HL-60 (cell line): ENCODE measurements around the gene SESN2.

Experiments
- DNase-seq, 2 experiments: peaks; one replicate each; pipeline ENCODE4 v3.0.0-alpha.2; 2010 to 2020; ENCODE audit warnings: low read depth in 1 of 2, low spot score in 1 of 2
- H3K27ac ChIP-seq: fragments of 250-450 bp; sonication (Bioruptor Pico); replicated peaks from 2 replicates; pipeline ENCODE4 v1.5.1; 2020; ENCODE audit warnings: mild to moderate bottlenecking, moderate library complexity
- H3K27me3 ChIP-seq: fragments of 250-450 bp; sonication (Bioruptor Pico); 2 replicates; pipeline ENCODE4 v1.5.1; 2021; ENCODE audit warnings: mild to moderate bottlenecking, moderate library complexity; ENCODE audit not compliant: insufficient read depth, poor library complexity, severe bottlenecking
- H3K4me3 ChIP-seq: replicated peaks from 2 replicates; pipeline ENCODE4 v1.5.1; 2011; ENCODE audit warnings: mild to moderate bottlenecking, control low read depth, low read length; ENCODE audit not compliant: insufficient read depth
- GABPA ChIP-seq: IDR thresholded peaks from 2 replicates; pipeline ENCODE4 v1.6.1; 2012; ENCODE audit warnings: low read depth
- POLR2AphosphoS5 ChIP-seq: IDR thresholded peaks from 2 replicates; pipeline ENCODE4 v1.6.1; 2012; ENCODE audit warnings: low read depth
- REST ChIP-seq: IDR thresholded peaks from 2 replicates; pipeline ENCODE4 v1.6.1; 2012; ENCODE audit warnings: low read depth; ENCODE audit not compliant: insufficient replicate concordance
- SPI1 ChIP-seq: IDR thresholded peaks from 2 replicates; pipeline ENCODE4 v1.6.1; 2012; ENCODE audit warnings: low read depth, mild to moderate bottlenecking, borderline replicate concordance
- TF ChIP-seq, protein P1 (sequence below): IDR thresholded peaks from one replicate; pipeline ENCODE4 v1.5.1; 2011; ENCODE audit warnings: low read length, control low read depth, inconsistent platforms; ENCODE audit not compliant: insufficient read depth

SESN2 gene

GRCh38 chr1:28301368-28302174 is 42.3 kb downstream of the SESN2 start:
- Histone ChIP-seq H3K27ac (no peak overlapping the region), H3K4me3 (no peak overlapping the region), H3K27me3 (no peaks in the 10 kb centered on the region)
- no peak for DNase-seq
- TF ChIP-seq SPI1 = no peak
- TF ChIP-seq, protein P1, sequence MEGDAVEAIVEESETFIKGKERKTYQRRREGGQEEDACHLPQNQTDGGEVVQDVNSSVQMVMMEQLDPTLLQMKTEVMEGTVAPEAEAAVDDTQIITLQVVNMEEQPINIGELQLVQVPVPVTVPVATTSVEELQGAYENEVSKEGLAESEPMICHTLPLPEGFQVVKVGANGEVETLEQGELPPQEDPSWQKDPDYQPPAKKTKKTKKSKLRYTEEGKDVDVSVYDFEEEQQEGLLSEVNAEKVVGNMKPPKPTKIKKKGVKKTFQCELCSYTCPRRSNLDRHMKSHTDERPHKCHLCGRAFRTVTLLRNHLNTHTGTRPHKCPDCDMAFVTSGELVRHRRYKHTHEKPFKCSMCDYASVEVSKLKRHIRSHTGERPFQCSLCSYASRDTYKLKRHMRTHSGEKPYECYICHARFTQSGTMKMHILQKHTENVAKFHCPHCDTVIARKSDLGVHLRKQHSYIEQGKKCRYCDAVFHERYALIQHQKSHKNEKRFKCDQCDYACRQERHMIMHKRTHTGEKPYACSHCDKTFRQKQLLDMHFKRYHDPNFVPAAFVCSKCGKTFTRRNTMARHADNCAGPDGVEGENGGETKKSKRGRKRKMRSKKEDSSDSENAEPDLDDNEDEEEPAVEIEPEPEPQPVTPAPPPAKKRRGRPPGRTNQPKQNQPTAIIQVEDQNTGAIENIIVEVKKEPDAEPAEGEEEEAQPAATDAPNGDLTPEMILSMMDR = no peak
- no peak for TF ChIP-seq GABPA
- TF ChIP-seq POLR2AphosphoS5 = no peak
- no peak for TF ChIP-seq REST

GRCh38 chr1:28302247-28302646 is 42.9 kb downstream of the SESN2 start:
- no peak for DNase-seq
- Histone ChIP-seq H3K27ac (no peak overlapping the region), H3K4me3 (no peak overlapping the region), H3K27me3 (no peaks in the 10 kb centered on the region)
- TF ChIP-seq REST = no peak
- TF ChIP-seq SPI1 = no peak

DNA sequence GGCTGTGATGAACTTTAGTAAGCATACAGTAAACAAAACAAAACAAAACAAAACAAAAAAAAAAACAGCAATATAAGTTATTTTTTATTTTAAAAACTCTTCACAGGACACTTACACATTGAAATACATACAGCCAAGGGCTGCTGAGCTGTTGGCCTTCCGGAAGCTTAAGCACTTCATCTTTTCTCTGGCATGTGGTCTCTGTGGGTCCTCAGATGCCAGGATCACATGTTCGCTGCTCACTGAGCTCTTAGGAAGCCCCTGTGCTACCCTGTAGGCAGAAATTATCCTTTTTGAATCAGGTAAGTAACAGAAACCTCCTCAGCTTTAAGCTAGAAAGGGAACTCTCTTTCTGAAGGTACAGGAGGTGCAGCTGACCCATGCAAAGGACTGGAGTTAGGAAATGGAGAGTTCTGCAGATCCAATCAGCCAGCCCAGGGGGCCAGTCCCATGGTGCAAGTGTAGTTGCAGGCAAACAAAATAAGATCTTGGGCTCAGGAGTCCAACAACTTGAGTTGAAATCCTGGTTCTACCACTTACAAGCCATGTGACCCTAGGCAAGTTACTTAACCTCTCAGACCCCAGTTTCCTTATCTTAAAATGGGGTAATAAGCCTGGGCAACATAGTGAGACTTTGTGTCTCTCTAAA is 47.1 kb downstream of the SESN2 start:
- TF ChIP-seq, protein P1 = no peak
- no peak for TF ChIP-seq POLR2AphosphoS5
- TF ChIP-seq REST = no peak
- TF ChIP-seq GABPA = no peak
- no peak for TF ChIP-seq SPI1
- H3K27me3 ChIP-seq = no peaks in the 10 kb centered on the region
- no peak for DNase-seq
- H3K4me3 ChIP-seq = no peak overlapping the region
- H3K27ac ChIP-seq = no peak overlapping the region
